DMS153 (cell line): ENCODE results near the gene ACTR10.

ENCODE experiments used
- DNase-seq: peaks from one replicate; lab custom pipeline; 2025; lab: John Stamatoyannopoulos, UW

The ACTR10 gene

DNA sequence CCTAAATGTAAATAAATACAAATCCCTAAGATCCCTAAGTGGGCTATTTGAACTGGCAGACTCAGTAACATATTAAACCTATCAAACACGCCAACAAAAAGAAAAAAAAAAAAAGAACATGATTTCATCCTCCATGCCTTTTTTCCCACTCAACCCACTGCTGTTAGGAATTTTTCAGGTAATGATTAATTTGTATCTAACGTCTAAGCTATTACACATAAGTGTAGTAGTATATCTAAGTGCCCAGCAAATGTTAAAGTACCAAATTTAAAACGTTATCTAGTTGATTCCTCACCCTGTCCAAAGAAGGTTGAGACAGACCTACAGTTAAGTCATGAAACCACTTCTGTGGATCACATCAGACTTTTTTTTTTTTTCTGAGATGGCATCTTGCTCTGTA lies 82.0 kb downstream of the ACTR10 start:
- no peak for DNase-seq

GRCh38 chr14:58282925-58283593 lies 83.1 kb downstream of the ACTR10 start:
- DNase-seq = no peak

GRCh38 chr14:58283730-58284129 lies 83.8 kb downstream of the ACTR10 start:
- no peak for DNase-seq

- DNase-seq = no peak
These were observed 85.2 kb downstream of the ACTR10 start for GRCh38 chr14:58285132-58285531.
